ENCODE measurements around the gene C11orf71.

C11orf71 gene

DNA sequence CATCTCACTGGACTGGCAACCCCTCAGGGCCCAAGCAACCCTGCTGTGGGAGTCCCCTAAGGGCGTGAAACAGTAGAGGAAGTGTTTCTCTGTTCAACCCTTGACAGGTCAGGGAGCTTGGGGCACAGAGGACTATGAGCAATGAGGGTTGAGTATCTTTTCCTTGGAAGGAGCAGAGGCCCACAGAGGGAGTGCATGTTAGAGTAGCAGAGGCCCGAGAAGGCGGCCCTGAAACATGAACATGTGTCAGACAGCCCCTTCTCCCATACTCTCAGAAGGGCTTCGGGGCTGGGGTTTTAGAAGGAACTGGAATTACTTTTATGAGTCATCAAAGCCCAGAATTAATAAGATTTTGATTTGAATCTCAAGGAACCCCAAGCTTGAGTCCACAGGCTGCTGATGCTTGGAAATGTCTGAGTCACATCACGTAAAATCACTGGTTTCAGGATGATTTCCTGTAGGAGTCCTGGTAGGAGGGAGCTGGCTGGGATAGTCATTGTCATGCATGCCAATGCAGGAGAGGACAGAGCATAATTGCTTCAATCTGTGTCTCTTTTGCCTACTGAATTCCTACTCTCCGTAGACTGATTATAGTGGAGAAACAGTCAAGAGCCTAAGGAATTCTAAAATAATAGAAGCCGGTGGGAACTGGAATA, 22.6 kb downstream of the C11orf71 start:
- no peak overlapping the region for H3K4me3 ChIP-seq (ENCODE audit: low read depth, low read length)
- TF ChIP-seq, protein P1, sequence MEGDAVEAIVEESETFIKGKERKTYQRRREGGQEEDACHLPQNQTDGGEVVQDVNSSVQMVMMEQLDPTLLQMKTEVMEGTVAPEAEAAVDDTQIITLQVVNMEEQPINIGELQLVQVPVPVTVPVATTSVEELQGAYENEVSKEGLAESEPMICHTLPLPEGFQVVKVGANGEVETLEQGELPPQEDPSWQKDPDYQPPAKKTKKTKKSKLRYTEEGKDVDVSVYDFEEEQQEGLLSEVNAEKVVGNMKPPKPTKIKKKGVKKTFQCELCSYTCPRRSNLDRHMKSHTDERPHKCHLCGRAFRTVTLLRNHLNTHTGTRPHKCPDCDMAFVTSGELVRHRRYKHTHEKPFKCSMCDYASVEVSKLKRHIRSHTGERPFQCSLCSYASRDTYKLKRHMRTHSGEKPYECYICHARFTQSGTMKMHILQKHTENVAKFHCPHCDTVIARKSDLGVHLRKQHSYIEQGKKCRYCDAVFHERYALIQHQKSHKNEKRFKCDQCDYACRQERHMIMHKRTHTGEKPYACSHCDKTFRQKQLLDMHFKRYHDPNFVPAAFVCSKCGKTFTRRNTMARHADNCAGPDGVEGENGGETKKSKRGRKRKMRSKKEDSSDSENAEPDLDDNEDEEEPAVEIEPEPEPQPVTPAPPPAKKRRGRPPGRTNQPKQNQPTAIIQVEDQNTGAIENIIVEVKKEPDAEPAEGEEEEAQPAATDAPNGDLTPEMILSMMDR (IDR thresholded peaks at IDR 0.05; ENCODE audit: control insufficient read depth, extremely low read depth, insufficient read depth), result no peak
- DNase-seq (ENCODE audit: low read depth), result no peak

DNA sequence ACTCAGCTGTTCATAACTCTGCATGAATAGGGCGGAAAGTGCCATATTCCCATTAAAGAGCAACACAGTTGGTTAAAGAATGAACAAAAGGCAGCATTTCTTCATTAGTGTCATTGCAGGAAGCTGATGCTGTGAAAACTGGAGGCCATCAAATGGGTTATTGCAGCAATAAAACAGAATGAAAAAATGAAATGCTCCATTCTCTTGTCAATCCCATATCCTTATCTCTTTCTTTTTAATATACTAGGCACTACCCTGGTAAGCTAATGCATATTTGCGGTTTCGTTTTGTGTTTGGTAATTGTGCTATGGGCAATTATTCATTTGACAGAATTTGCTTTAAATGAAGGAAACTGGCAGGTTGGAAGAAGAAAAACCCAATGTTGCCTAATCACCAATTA, 25.3 kb downstream of the C11orf71 start:
- TF ChIP-seq, protein P1 (IDR thresholded peaks at IDR 0.05; ENCODE audit: control insufficient read depth, extremely low read depth, insufficient read depth), result no peak
- DNase-seq (ENCODE audit: low read depth), result no peak
- H3K4me3 ChIP-seq (ENCODE audit: low read depth, low read length), result no peak overlapping the region

DNA sequence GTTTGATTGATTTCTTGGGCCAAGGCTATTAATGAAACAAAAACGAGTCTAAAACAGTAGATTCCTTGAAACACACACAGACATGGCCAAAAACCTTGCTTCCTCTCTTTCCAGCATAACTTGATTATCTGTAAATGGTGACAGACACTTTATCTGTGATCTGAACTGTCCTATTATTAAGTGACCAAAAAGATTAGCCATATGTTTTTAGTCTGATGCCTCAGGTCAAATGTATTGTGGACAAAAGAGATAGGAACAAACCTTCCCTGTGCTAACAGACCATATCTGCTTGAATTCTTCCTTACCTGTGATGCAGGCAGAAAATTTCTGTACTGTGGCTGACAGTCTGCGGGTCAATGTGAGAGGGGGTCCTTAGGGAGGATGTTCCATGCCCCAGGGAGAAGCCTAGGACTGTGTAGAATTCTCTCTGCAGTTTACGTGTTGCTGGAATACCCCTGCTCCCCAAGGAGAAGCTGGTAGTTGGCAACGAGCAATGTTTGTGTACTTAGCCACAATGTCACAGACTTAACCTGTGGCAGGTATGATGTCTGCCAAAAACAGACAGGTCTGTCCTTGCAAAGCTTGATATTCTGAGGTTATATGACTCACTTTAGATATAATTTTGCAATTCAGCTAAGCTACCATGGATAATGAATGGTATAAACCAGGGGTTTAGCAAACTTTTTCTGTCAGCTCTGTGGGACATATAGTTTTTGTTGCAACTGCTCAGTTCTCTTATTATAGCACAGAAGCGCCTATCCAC, 31.2 kb downstream of the C11orf71 start:
- no peak overlapping the region for H3K4me3 ChIP-seq (ENCODE audit: low read depth, low read length)
- TF ChIP-seq, protein P1 (IDR thresholded peaks at IDR 0.05; ENCODE audit: control insufficient read depth, extremely low read depth, insufficient read depth), result no peak
- DNase-seq (ENCODE audit: low read depth), result no peak

DNA sequence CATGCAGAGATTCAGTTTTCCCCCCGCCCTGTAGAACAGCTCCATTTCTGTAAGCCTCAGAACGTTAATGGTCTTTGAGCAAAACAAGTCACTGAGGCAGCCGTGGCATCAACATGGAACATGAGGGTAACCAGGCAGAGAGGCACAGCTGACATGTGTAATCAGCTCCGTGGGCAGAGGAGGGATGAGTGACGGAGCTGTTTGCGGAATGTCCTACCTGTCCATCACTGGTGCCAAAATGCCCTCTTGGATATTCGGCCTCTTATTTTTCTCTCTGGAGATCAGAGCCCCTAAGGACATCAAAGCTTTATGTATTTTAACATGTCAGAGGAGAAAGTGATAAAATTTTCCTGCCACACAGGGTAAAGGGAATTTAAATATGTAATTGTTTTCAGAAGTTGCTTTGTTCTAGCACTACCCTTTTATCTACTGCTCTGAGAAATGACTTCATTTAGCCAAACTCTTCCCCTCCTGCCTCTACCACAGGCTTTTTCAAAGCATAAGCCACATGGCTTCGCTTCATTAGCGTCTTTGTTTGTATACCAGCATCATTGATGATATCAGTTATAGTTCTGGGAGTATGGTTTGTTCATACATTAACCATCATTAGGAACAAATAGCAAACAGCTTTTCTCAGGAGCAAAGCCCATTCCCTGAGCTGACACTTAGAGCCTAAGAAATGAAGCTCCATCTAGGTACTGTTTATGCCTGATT, 32.9 kb downstream of the C11orf71 start:
- no peak for DNase-seq (ENCODE audit: low read depth)
- TF ChIP-seq, protein P1 (IDR thresholded peaks at IDR 0.05; ENCODE audit: control insufficient read depth, extremely low read depth, insufficient read depth), result no peak
- no peak overlapping the region for H3K4me3 ChIP-seq (ENCODE audit: low read depth, low read length)

DNA sequence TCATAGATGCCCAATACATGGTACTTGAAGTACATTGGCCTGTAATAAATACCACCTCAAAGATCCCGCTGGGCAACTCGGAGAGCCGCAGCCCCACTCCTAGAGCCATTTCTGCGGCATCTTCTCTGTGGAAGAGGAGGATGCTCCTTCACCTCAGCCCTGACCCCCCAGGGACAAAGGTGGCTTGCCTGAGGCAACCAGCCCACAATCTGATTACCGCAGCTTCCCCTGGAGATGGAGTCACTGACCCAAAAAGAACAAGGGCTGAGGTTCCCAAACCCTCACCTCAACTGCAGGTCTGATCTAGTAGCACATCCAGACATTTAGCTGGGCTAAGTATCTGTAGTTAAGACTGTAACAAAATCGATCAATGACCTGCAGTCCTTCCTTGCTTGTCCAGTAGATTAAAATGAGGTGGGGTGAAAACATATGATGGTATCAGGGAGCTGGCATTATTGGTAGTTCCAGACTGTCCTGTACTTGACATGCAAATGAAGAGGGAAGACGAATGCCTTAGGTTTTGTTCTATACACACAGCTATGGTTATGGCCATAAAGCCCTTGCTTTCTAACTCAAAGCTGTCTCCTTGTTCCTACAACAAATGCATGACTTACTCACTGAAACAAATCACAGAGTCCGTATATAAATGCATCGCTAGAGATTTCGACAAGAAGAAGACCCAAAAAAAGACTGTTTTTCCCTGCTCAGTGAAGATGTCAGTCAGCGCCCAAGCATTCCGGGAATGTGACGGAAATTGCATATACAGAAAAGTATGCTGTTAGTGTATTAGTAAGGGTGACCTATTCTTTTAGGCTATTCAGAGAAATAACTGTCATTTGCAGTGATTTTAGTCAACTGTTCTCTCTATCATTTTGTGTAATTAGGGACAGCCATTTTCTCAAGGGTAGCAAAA, 33.7 kb downstream of the C11orf71 start:
- TF ChIP-seq, protein P1 (IDR thresholded peaks at IDR 0.05; ENCODE audit: control insufficient read depth, extremely low read depth, insufficient read depth), result no peak
- H3K4me3 ChIP-seq (ENCODE audit: low read depth, low read length), result no peak overlapping the region
- DNase-seq (ENCODE audit: low read depth), result no peak

DNA sequence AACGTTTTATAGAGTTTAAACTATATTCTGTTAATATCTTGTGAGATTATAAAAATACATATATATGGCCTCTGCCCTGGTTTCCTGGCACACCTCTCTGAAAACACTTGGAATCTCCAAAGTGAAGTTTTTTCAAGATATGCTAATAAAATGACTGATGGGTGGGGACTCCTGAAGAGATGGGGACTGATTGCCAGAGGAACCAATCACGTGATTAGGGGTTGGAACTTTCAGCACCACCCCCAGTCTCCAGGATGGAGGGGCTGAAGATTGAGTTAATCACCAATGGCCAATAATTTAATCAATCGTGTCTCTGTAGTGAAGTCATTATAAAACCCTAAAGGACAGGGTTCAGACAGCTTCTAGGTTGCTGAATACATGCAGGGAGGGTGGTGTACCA, 37.4 kb downstream of the C11orf71 start:
- no peak overlapping the region for H3K4me3 ChIP-seq (ENCODE audit: low read depth, low read length)
- TF ChIP-seq, protein P1 (IDR thresholded peaks at IDR 0.05; ENCODE audit: control insufficient read depth, extremely low read depth, insufficient read depth), result no peak
- no peak for DNase-seq (ENCODE audit: low read depth)
